Fibroblast of lung (primary cell): Measurements from ENCODE around the gene LTBP2. TPM values are rescaled to one million over a fixed set of nuclear protein-coding genes. Genes with fewer than 3 reads are reported as not detected.

ENCODE experiments used
- DNase-seq, 2 donors: peaks; one replicate each; pipeline versions ENCODE4 v3.0.0 to v3.0.0-alpha.2; 2010; ENCODE audit warnings: low read depth in 2 of 2
- H2AFZ ChIP-seq: 2 replicates; pipeline ENCODE4 v1.5.1; 2012; ENCODE audit warnings: low read length, control low read depth, inconsistent platforms
- H3K27ac ChIP-seq: 2 replicates; pipeline ENCODE4 v1.5.1; 2011; ENCODE audit warnings: low read length, control low read depth; ENCODE audit not compliant: insufficient read depth
- H3K27me3 ChIP-seq: 2 replicates; pipeline ENCODE4 v1.5.1; 2011; ENCODE audit warnings: mild to moderate bottlenecking, low read length; ENCODE audit not compliant: control insufficient read depth, insufficient read depth
- H3K36me3 ChIP-seq: 2 replicates; pipeline ENCODE4 v1.5.1; 2011; ENCODE audit warnings: low read length; ENCODE audit not compliant: control insufficient read depth, insufficient read depth
- H3K4me1 ChIP-seq: 2 replicates; pipeline ENCODE4 v1.5.1; 2011; ENCODE audit warnings: low read length; ENCODE audit not compliant: control insufficient read depth, insufficient read depth; ENCODE audit errors: extremely low read depth
- H3K4me2 ChIP-seq: 2 replicates; pipeline ENCODE4 v1.5.1; 2011; ENCODE audit warnings: low read length, control low read depth; ENCODE audit not compliant: insufficient read depth; ENCODE audit errors: extremely low read depth
- H3K4me3 ChIP-seq, 4 experiments: fragments of 200-600 bp in 1 of 4; sonication (generic) in 1 of 4; replicated peaks in 1 of 4; 2 replicates each; pipeline ENCODE4 v1.5.1; 2011 to 2016; ENCODE audit warnings: low read length in 4 of 4, low read depth in 3 of 4, mild to moderate bottlenecking in 3 of 4, control low read depth in 2 of 4, inconsistent platforms in 1 of 4, mixed read lengths in 1 of 4; ENCODE audit not compliant: insufficient read depth in 1 of 4; ENCODE audit errors: control extremely low read depth in 1 of 4
- H3K79me2 ChIP-seq: 2 replicates; pipeline ENCODE4 v1.5.1; 2012; ENCODE audit warnings: mild to moderate bottlenecking, low read length, inconsistent platforms; ENCODE audit not compliant: control insufficient read depth, insufficient read depth
- H3K9ac ChIP-seq: 2 replicates; pipeline ENCODE4 v1.5.1; 2011; ENCODE audit warnings: mild to moderate bottlenecking, low read length, control low read depth; ENCODE audit not compliant: insufficient read depth
- H3K9me3 ChIP-seq: 2 replicates; pipeline ENCODE4 v1.5.1; 2012; ENCODE audit warnings: low read depth, low read length; ENCODE audit not compliant: control insufficient read depth, insufficient read depth
- H4K20me1 ChIP-seq: 2 replicates; pipeline ENCODE4 v1.5.1; 2011; ENCODE audit warnings: low read length; ENCODE audit not compliant: control insufficient read depth, insufficient read depth; ENCODE audit errors: extremely low read depth
- EZH2 ChIP-seq: IDR thresholded peaks from 2 replicates; pipeline ENCODE4 v1.5.1; 2012; ENCODE audit warnings: low read length, control low read depth, mild to moderate bottlenecking; ENCODE audit errors: missing control alignments
- polyA plus RNA-seq, 2 donors: library from polyadenylated mRNA; depleted of rRNA in 1 of 2; stranded (reverse) in 1 of 2; unstranded in 1 of 2; fragments of >200 nt; gene quantifications; 2 replicates each; pipeline ENCODE4 v1.2.1, GENCODE V29; 2011 to 2012; ENCODE audit warnings: missing spikeins in 1 of 2
- total RNA-seq: library from RNA; depleted of rRNA; stranded (reverse); fragments of >200 nt; gene quantifications from 2 replicates; pipeline ENCODE4 v1.2.1, GENCODE V29; 2014
- TF ChIP-seq, protein P1 (sequence below), 2 donors: IDR thresholded peaks in 1 of 2; conservative IDR thresholded peaks in 1 of 2; 1 replicate in 1 of 2; 2 replicates in 1 of 2; pipeline ENCODE4 v1.5.1; 2011 to 2012; ENCODE audit warnings: low read length in 2 of 2, control low read depth in 1 of 2, inconsistent platforms in 1 of 2, low read depth in 1 of 2, mild to moderate bottlenecking in 1 of 2

Gene LTBP2
- total and polyA plus RNA-seq, 2 donors (not counting 1 experiment from before 2014, with no cell fraction given): 108 to 514 TPM

DNA sequence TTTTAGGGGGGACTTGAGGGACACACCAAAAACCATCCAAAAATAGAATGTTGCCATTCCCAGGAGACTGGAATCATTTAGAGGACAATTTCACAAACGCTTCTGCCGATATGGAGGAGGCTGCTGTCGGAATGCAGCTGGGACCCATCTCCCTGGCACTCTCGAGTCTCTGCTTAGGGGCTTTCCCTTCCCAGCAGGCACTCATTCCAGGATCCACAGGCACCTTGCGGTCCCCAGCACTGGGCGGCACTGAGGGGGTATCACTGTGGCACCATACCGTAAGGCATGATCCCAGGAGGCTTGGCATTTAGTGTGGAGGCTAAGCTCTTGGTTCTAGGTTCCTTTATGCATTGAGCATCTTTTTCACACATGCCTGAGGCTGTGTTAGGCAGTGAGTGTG, 36.6 kb upstream of the LTBP2 start:
- H3K4me1 ChIP-seq: peaks cover 6% of the 10 kb centered on the region
- no peak overlapping the region for H3K27ac ChIP-seq
- H3K79me2 ChIP-seq: no peaks in the 10 kb centered on the region
- no peak for DNase-seq
- no peak for TF ChIP-seq EZH2
- TF ChIP-seq, protein P1, sequence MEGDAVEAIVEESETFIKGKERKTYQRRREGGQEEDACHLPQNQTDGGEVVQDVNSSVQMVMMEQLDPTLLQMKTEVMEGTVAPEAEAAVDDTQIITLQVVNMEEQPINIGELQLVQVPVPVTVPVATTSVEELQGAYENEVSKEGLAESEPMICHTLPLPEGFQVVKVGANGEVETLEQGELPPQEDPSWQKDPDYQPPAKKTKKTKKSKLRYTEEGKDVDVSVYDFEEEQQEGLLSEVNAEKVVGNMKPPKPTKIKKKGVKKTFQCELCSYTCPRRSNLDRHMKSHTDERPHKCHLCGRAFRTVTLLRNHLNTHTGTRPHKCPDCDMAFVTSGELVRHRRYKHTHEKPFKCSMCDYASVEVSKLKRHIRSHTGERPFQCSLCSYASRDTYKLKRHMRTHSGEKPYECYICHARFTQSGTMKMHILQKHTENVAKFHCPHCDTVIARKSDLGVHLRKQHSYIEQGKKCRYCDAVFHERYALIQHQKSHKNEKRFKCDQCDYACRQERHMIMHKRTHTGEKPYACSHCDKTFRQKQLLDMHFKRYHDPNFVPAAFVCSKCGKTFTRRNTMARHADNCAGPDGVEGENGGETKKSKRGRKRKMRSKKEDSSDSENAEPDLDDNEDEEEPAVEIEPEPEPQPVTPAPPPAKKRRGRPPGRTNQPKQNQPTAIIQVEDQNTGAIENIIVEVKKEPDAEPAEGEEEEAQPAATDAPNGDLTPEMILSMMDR (conservative IDR thresholded peaks at IDR 0.05 in 1 of 2, IDR thresholded peaks at IDR 0.05 in 1 of 2; ENCODE audit: low read depth in 1 of 2, low read length in 2 of 2): no peak
- H4K20me1 ChIP-seq: no peaks in the 10 kb centered on the region
- no peak overlapping the region for H3K4me2 ChIP-seq
- no peak overlapping the region for H3K4me3 ChIP-seq
- H3K9me3 ChIP-seq: no peaks in the 10 kb centered on the region
- H3K27me3 ChIP-seq: no peaks in the 10 kb centered on the region
- no peak overlapping the region for H3K9ac ChIP-seq
- H3K36me3 ChIP-seq: no peaks in the 10 kb centered on the region
- H2AFZ ChIP-seq: no peak overlapping the region

DNA sequence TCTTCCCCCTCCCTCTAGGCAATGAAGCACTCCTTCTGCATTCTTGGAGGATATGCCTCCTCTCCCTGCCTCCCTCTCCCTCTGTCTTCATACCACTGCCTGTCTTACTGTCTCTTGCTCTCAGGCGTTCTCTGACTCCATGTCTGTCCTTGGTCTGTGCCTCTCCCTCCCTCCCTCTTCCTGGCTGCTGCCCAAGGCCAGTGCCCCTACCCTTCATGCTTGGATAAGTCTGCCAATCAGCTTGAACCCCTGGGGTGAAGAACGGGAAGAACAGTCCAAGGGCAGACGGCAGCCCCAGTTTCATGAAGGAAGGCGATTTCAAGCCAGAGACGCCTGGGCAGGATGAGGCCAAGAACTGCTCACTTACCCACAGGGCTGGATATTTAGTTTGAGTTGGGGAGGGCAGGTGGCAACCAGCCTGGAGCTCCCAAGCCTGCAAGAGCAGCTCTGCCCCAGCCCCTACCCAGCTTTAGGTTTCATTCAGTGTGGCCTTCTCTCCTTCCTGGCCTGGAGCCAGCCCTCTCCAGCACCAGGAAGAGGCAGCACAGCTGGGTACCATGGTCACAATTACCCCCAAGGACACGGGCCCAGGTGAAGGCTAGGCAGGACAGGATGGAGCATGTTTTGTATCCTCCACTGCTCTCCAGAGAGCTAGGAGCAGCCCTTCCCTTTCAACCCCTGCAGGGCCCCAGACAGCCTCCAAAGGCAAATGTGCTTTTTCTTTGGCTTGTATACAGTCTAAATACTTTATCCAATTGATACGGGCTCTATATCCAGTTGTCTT, 35.8 kb upstream of the LTBP2 start:
- Histone ChIP-seq H3K4me1 (peaks cover 3% of the 10 kb centered on the region), H3K27me3 (no peaks in the 10 kb centered on the region), H3K79me2 (no peaks in the 10 kb centered on the region), H3K9me3 (no peaks in the 10 kb centered on the region), H3K4me2 (no peak overlapping the region), H4K20me1 (no peaks in the 10 kb centered on the region), H3K27ac (no peak overlapping the region), H3K4me3 (no peak overlapping the region), H3K9ac (no peak overlapping the region), H2AFZ (no peak overlapping the region), H3K36me3 (no peaks in the 10 kb centered on the region)
- TF ChIP-seq, protein P1 (conservative IDR thresholded peaks at IDR 0.05 in 1 of 2, IDR thresholded peaks at IDR 0.05 in 1 of 2; ENCODE audit: low read depth in 1 of 2, low read length in 2 of 2): no peak
- no peak for TF ChIP-seq EZH2
- no peak for DNase-seq

DNA sequence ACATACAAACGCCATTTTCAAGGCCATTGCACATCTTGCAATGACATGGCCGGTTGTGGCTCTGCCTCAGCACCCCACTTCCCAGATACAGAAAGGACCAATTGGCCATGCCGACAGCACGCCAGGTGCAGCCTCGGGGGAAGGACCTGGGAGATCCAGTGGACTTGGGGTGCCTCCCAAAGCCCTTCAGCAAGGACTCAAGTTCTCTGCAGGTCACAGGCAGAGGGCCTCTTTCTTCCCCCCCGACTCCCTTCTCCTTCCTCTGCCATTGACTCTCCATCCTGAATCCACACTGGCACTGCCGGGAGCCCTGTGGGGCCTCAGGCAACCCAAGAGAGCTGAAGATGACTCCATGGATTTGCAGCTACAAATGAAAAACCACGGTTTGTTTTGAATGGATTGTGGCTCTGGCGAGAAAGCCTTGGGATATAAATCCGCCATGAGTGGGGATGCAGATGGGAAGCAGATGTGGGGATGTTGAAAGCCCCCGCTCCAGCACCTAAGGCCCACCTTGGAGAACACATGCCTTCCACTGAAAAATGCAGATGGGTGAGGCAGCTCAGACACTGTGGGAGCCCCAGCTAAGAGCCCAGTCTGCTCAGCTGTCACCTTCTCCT, 35.1 kb upstream of the LTBP2 start:
- Histone ChIP-seq H3K79me2 (no peaks in the 10 kb centered on the region), H4K20me1 (no peaks in the 10 kb centered on the region), H3K4me3 (no peak overlapping the region), H3K27me3 (no peaks in the 10 kb centered on the region), H2AFZ (no peak overlapping the region), H3K4me1 (no peaks in the 10 kb centered on the region), H3K4me2 (no peak overlapping the region), H3K9ac (no peak overlapping the region), H3K36me3 (no peaks in the 10 kb centered on the region), H3K27ac (no peak overlapping the region), H3K9me3 (no peaks in the 10 kb centered on the region)
- TF ChIP-seq, protein P1 (conservative IDR thresholded peaks at IDR 0.05 in 1 of 2, IDR thresholded peaks at IDR 0.05 in 1 of 2; ENCODE audit: low read depth in 1 of 2, low read length in 2 of 2): no peak
- TF ChIP-seq EZH2: no peak
- no peak for DNase-seq
